NT2/D1 (cell line): ENCODE measurements around the gene MFRP.

Experiments
- SUZ12 ChIP-seq: IDR thresholded peaks from 2 replicates; pipeline ENCODE4 v1.6.1; 2011; ENCODE audit not compliant: insufficient read length, insufficient read depth; ENCODE audit errors: extremely low read depth
- YY1 ChIP-seq: IDR thresholded peaks from 2 replicates; pipeline ENCODE4 v1.6.1; 2011; ENCODE audit not compliant: insufficient read length, insufficient read depth

DNA sequence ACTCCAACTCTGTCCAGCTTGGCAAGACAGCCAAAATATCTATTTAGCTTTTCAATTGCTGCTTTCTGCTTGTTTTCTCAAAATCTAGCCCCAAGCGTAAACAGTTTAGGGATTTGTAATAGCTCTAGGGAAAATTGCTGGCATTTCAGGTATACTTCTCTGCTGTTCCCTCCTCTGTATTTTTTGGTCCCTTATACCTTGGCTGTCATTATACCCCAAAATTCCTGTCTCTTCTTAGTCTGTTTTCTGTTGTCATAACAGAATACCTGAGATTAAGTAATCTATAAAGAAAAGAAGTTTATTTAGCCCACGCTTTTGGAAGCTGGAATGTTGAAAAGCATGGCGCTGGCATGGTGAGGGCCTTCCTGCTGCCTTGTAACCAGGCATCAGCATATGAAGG lies 53.0 kb downstream of the MFRP start:
- TF ChIP-seq YY1 (no peak), SUZ12 (no peak)
